Heart left ventricle (tissue), 16 donors: ENCODE data around the gene BRSK1. TPM values are rescaled to one million over a fixed set of nuclear protein-coding genes. Genes with fewer than 3 reads are reported as not detected.

Experiments used
- ATAC-seq, 4 donors: fragments of 200-7000 bp; cut with Tn5 transposase; one replicate each; pipeline ENCODE4 v1.9.1; 2020 to 2022; ENCODE audit warnings: moderate library complexity in 4 of 4, mild to moderate bottlenecking in 3 of 4, moderate number of reproducible peaks in 1 of 4
- DNase-seq, 5 donors: peaks; one replicate each; pipeline ENCODE4 v3.0.0-alpha.2; 2020
- H3K27ac ChIP-seq, 12 donors: fragments of 200-600 bp; sonication (generic) in 4 of 12; one replicate each; pipeline versions ENCODE4 v1.5.0 to v1.8.0; 2016 to 2022; ENCODE audit warnings: mild to moderate bottlenecking in 2 of 12
- H3K27me3 ChIP-seq, 9 donors: fragments of 200-600 bp; sonication (generic) in 2 of 9; one replicate each; pipeline versions ENCODE4 v1.5.1 to v1.8.0; 2016 to 2022; ENCODE audit warnings: mild to moderate bottlenecking in 3 of 9
- H3K36me3 ChIP-seq, 9 donors: fragments of 200-600 bp; sonication (generic) in 2 of 9; one replicate each; pipeline versions ENCODE4 v1.5.0 to v1.8.0; 2018 to 2022; ENCODE audit warnings: mild to moderate bottlenecking in 2 of 9
- H3K4me1 ChIP-seq, 12 donors: fragments of 200-600 bp; sonication (generic) in 4 of 12; one replicate each; pipeline versions ENCODE4 v1.5.0 to v1.8.0; 2016 to 2022; ENCODE audit warnings: mild to moderate bottlenecking in 3 of 12
- H3K4me3 ChIP-seq, 12 donors: fragments of 200-600 bp; sonication (generic) in 4 of 12; one replicate each; pipeline versions ENCODE4 v1.5.0 to v1.8.0; 2017 to 2022; ENCODE audit warnings: mild to moderate bottlenecking in 9 of 12, moderate library complexity in 4 of 12
- H3K9me3 ChIP-seq, 12 donors: fragments of 200-600 bp; sonication (generic) in 4 of 12; one replicate each; pipeline versions ENCODE4 v1.5.0 to v1.8.0; 2016 to 2022; ENCODE audit warnings: mild to moderate bottlenecking in 1 of 12
- CTCF ChIP-seq, 12 donors: fragments of 200-600 bp; sonication (generic) in 4 of 12; IDR thresholded peaks; one replicate each; pipeline versions ENCODE4 v1.5.0 to v1.8.0; 2018 to 2022; ENCODE audit warnings: antibody characterized with exemption in 12 of 12, mild to moderate bottlenecking in 5 of 12
- POLR2A ChIP-seq, 2 donors: fragments of 450-650 bp; IDR thresholded peaks; one replicate each; pipeline ENCODE4 v1.6.1; 2017; ENCODE audit warnings: antibody characterized with exemption in 2 of 2, mild to moderate bottlenecking in 2 of 2, moderate library complexity in 2 of 2
- WGBS, 4 donors: extraction: QIAGEN DNeasy Blood & Tissue Kit in 2 of 4; methylation state at CpG; one replicate each; pipeline versions ENCODE4 v1.1.5 to v1.1.7; 2013 to 2018; 5-methylcytosine and 5-hydroxymethylcytosine counted together
- intact Hi-C, 10 donors: fragments of 100-400 bp; cut with DNase I; formaldehyde crosslinking; loops; one replicate each; pipeline versions ENCODE4 v1.11.1 to v1.14.2; 2022
- polyA plus RNA-seq, 2 donors: library from polyadenylated mRNA; stranded (reverse); fragments of 200-250 nt; gene quantifications; one replicate each; pipeline ENCODE4 v1.2.3, GENCODE V29; 2013
- total RNA-seq, 9 donors: library from RNA; depleted of rRNA in 2 of 9; stranded (reverse); fragments of >200 nt in 2 of 9; fragmentation: NEBNext Ultra II Directional in 3 of 9; extraction: Animal tissue kit (Norgen Biotek cat#: 25700) in 3 of 9; gene quantifications; one replicate each; pipeline versions ENCODE4 v1.1.0 to v1.2.4, GENCODE V29; 2016 to 2023
- donor health status: ischemic (EF 13 %, LVEDD 7.1; RV severe dilation, severe dysfunction).
- donor health status: healthy with polysubstance abuse.
- donor health status: DM: no; HTN: yes; CAD: no.
- donor health status: DM: no; HTN: no; CAD: no.
- donor health status: ischemic (EF 25% LVEDD 6.9; RV normal size, moderate dysfunction).
- donor health status: ischemic (EF 25% LVEDD 5.7; RV mildly dilated, moderate dysfunction).
- donor health status: healthy.
- donor health status: DM: yes; HTN: yes; CAD: no.
- donor health status: ischemic (EF 35%, LVEDD 5.7; RV mildly dilated, moderate dysfunction).
- donor health status: nonischemic (EF 11% LVEDD 7.7; RV severe dilation, severe dysfunction).
- donor health status: DM: yes; HTN: yes; CAD: no.
- donor health status: PGD.
- donor health status: ischemic (EF 29% LVEDD 5.4; RV normal size, mild dysfunction).
- donor health status: nonischemic (EF 23%, LVEDD 6.1; RV moderate dilation, normal function).

Gene BRSK1
- total and polyA plus RNA-seq, 11 donors, result 1.6 to 7.4 (median 2.1) TPM

- Histone ChIP-seq H3K27me3 (peaks cover 0 to 7% (median 0%) of the 10 kb centered on the region in 9 donors), H3K9me3 (no peaks in the 10 kb centered on the region), H3K36me3 (peaks cover 0 to 25% (median 11%) of the 10 kb centered on the region in 9 donors), H3K4me1 (peaks cover 0 to 29% (median 16%) of the 10 kb centered on the region in 12 donors), H3K4me3 (peak within 1 kb of the TSS; percentile 33 to 94 (median 72)), H3K27ac (peak within 1 kb of the TSS; percentile 75 to 94 (median 90))
- intact Hi-C loops, result loop anchor here in 4 of 10 donors (1.0 to 5.0 kb wide), 5 partner anchors 37 to 80 kb away; partner anchors contain the start of genes RPL28 (in 3 of the 4), PPP6R1 (in 2 of the 4), BRSK1 (in 1 of the 4) and HSPBP1 (in 1 of the 4)
- 0 to 1% (median 0%) methylated on average over 44 to 63 of the region's 63 CpGs for WGBS, 4 donors
- peak in 1 of 2 donors; percentile 66 for TF ChIP-seq POLR2A (IDR thresholded peaks at IDR 0.05)
- TF ChIP-seq CTCF (IDR thresholded peaks at IDR 0.05), result peak in 11 of 12 donors; percentile 12 to 66 (median 35)
- DNase-seq (peak; percentile 100), ATAC-seq (peak; percentile 93 to 97 (median 96))
These were observed 55.5 kb downstream of the BRSK1 start, which contains the start of gene KMT5C for GRCh38 chr19:55339105-55339888. Gene KMT5C, plus strand, starts transcription at chr19:55339876. Its CDS starts 2,061 bp downstream, at chr19:55341937.

- Histone ChIP-seq H3K4me1 (peaks cover 0 to 29% (median 16%) of the 10 kb centered on the region in 12 donors), H3K36me3 (peaks cover 0 to 26% (median 11%) of the 10 kb centered on the region in 9 donors), H3K9me3 (no peaks in the 10 kb centered on the region), H3K27ac (peak overlapping the region; percentile 43 to 94 (median 88)), H3K27me3 (peaks cover 0 to under 1% (median 0%) of the 10 kb centered on the region in 9 donors), H3K4me3 (peak overlapping the region; percentile 33 to 94 (median 72))
- ATAC-seq (no peak), DNase-seq (no peak)
- 2 to 5% (median 5%) methylated on average over 30 to 44 of the region's 44 CpGs for WGBS, 4 donors
- TF ChIP-seq POLR2A (IDR thresholded peaks at IDR 0.05), result peak in 1 of 2 donors; percentile 96
- no peak for TF ChIP-seq CTCF (IDR thresholded peaks at IDR 0.05)
- intact Hi-C loops, result loop anchor here in 4 of 10 donors (1.0 to 5.0 kb wide), 5 partner anchors 38 to 81 kb away; partner anchors contain the start of genes RPL28 (in 3 of the 4), PPP6R1 (in 2 of the 4), BRSK1 (in 1 of the 4) and HSPBP1 (in 1 of the 4)
These were observed 56.3 kb downstream of the BRSK1 start for GRCh38 chr19:55339889-55340783.

GRCh38 chr19:55340784-55341147 is 57.0 kb downstream of the BRSK1 start:
- intact Hi-C loops, result no loop called here
- H3K36me3 ChIP-seq, result peaks cover 0 to 26% (median 11%) of the 10 kb centered on the region in 9 donors
- peak in 1 of 12 donors; percentile 5 for TF ChIP-seq CTCF (IDR thresholded peaks at IDR 0.05)
- no peak for TF ChIP-seq POLR2A (IDR thresholded peaks at IDR 0.05)
- H3K27me3 ChIP-seq, result no peaks in the 10 kb centered on the region
- no peak for DNase-seq
- no peaks in the 10 kb centered on the region for H3K9me3 ChIP-seq
- peak overlapping the region in 11 of 12 donors; percentile 52 to 94 (median 74) for H3K4me3 ChIP-seq
- ATAC-seq, result no peak
- peaks cover 0 to 34% (median 16%) of the 10 kb centered on the region in 12 donors for H3K4me1 ChIP-seq
- WGBS, 4 donors, result 3 to 8% (median 5%) methylated on average over 24 of the region's 24 CpGs
- H3K27ac ChIP-seq, result peak overlapping the region in 3 of 12 donors; percentile 88 to 94 (median 94)
